HCT116 (cell line): ENCODE results near the gene TMEM178B.

Experiments used
- CEBPB ChIP-seq: IDR thresholded peaks from 2 replicates; pipeline ENCODE4 v1.6.1; 2012; ENCODE audit warnings: low read depth
- EGR1 ChIP-seq: IDR thresholded peaks from 2 replicates; pipeline ENCODE4 v1.6.1; 2012; ENCODE audit warnings: low read depth
- EZH2 ChIP-seq: fragments of 200-600 bp; sonication (generic); IDR thresholded peaks from 2 replicates; pipeline ENCODE4 v1.6.1; 2017; ENCODE audit warnings: antibody characterized with exemption, mixed run types
- EZH2phosphoT487 ChIP-seq: fragments of 200-600 bp; IDR thresholded peaks from 2 replicates; pipeline ENCODE4 v1.6.1; 2018; ENCODE audit warnings: antibody characterized with exemption, borderline replicate concordance
- FOSL1 ChIP-seq: IDR thresholded peaks from 2 replicates; pipeline ENCODE4 v1.6.1; 2012; ENCODE audit warnings: low read depth
- POLR2A ChIP-seq: IDR thresholded peaks from 2 replicates; pipeline ENCODE4 v1.7.0; 2011; ENCODE audit warnings: borderline replicate concordance; ENCODE audit not compliant: insufficient read depth, insufficient read length; ENCODE audit errors: extremely low read depth
- POLR2AphosphoS5 ChIP-seq: IDR thresholded peaks from 2 replicates; pipeline ENCODE4 v1.6.1; 2011; ENCODE audit warnings: mild to moderate bottlenecking, low read depth, low read length, moderate library complexity
- RAD21 ChIP-seq: IDR thresholded peaks from 2 replicates; pipeline ENCODE4 v1.6.1; 2012; ENCODE audit warnings: low read depth, mild to moderate bottlenecking
- SIN3A ChIP-seq: IDR thresholded peaks from 2 replicates; pipeline ENCODE4 v1.6.1; 2012; ENCODE audit warnings: low read depth
- SP1 ChIP-seq: IDR thresholded peaks from 2 replicates; pipeline ENCODE4 v1.6.1; 2012; ENCODE audit warnings: low read depth
- YY1 ChIP-seq: IDR thresholded peaks from 2 replicates; pipeline ENCODE4 v1.6.1; 2011; ENCODE audit warnings: low read length, low read depth, moderate library complexity, mild to moderate bottlenecking; ENCODE audit not compliant: insufficient replicate concordance; ENCODE audit errors: extremely low read depth
- TF ChIP-seq, protein P1 (sequence below): IDR thresholded peaks from 2 replicates; pipeline ENCODE4 v1.6.1; 2012
- TF ChIP-seq, protein P2 (sequence below), 3 experiments: fragments of 200-600 bp in 1 of 3; sonication (generic) in 1 of 3; IDR thresholded peaks in 2 of 3; conservative IDR thresholded peaks in 1 of 3; 2 replicates each; pipeline ENCODE4 v1.5.1; 2012 to 2017; ENCODE audit warnings: low read depth in 2 of 3, low read length in 2 of 3, antibody characterized with exemption in 1 of 3, borderline replicate concordance in 1 of 3, control low read depth in 1 of 3, mild to moderate bottlenecking in 1 of 3, mixed read lengths in 1 of 3, mixed run types in 1 of 3, moderate library complexity in 1 of 3; ENCODE audit not compliant: insufficient read depth in 1 of 3
- TF ChIP-seq, protein P3 (sequence below): IDR thresholded peaks from 2 replicates; pipeline ENCODE4 v1.6.1; 2012; ENCODE audit warnings: low read depth

DNA sequence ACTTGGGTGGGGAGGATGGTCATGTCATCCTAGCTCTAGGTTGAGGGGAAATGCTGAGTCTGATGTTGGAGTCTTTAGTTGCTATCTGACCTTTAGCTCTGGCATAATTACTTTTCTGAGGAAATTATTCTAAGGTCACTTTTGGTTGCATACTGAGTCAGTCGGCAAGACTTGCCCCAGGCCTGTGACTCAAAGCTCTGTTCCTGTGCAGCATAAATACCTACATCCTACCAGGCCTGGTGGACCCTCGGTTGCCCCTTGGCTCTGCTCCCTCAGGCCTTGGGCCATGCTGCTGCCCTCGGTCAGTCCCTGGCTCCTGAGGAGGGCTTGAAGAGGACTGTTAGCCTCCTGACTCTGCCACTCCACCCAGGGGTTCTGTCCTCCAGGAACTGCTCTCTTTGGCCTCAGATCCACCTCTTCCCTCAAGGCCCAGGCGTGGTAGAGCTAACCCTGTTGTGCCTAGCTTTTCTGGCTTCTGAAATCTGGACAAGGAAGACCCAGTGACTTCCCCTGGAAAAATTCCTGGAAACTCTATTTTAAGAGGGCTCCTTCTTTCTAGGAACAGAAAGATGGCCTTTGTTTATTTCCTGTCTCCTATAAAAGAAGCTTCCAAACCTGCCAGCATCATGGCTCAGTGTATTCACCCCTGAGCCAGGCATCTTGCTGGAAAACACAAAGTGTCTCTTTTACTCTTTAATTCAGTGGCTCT, 71.2 kb downstream of the TMEM178B start:
- TF ChIP-seq EGR1: no peak
- no peak for TF ChIP-seq POLR2A
- TF ChIP-seq RAD21: no peak
- no peak for TF ChIP-seq YY1
- TF ChIP-seq EZH2phosphoT487: no peak
- TF ChIP-seq, protein P1, sequence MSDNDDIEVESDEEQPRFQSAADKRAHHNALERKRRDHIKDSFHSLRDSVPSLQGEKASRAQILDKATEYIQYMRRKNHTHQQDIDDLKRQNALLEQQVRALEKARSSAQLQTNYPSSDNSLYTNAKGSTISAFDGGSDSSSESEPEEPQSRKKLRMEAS: no peak
- TF ChIP-seq FOSL1: no peak
- no peak for TF ChIP-seq EZH2
- TF ChIP-seq, protein P2, sequence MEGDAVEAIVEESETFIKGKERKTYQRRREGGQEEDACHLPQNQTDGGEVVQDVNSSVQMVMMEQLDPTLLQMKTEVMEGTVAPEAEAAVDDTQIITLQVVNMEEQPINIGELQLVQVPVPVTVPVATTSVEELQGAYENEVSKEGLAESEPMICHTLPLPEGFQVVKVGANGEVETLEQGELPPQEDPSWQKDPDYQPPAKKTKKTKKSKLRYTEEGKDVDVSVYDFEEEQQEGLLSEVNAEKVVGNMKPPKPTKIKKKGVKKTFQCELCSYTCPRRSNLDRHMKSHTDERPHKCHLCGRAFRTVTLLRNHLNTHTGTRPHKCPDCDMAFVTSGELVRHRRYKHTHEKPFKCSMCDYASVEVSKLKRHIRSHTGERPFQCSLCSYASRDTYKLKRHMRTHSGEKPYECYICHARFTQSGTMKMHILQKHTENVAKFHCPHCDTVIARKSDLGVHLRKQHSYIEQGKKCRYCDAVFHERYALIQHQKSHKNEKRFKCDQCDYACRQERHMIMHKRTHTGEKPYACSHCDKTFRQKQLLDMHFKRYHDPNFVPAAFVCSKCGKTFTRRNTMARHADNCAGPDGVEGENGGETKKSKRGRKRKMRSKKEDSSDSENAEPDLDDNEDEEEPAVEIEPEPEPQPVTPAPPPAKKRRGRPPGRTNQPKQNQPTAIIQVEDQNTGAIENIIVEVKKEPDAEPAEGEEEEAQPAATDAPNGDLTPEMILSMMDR (IDR thresholded peaks at IDR 0.05 in 2 of 3, conservative IDR thresholded peaks at IDR 0.05 in 1 of 3; ENCODE audit: borderline replicate concordance in 1 of 3, insufficient read depth in 1 of 3, low read depth in 2 of 3, low read length in 2 of 3): no peak
- no peak for TF ChIP-seq SP1
- no peak for TF ChIP-seq POLR2AphosphoS5
- no peak for TF ChIP-seq SIN3A
- TF ChIP-seq CEBPB: no peak
- TF ChIP-seq, protein P3, sequence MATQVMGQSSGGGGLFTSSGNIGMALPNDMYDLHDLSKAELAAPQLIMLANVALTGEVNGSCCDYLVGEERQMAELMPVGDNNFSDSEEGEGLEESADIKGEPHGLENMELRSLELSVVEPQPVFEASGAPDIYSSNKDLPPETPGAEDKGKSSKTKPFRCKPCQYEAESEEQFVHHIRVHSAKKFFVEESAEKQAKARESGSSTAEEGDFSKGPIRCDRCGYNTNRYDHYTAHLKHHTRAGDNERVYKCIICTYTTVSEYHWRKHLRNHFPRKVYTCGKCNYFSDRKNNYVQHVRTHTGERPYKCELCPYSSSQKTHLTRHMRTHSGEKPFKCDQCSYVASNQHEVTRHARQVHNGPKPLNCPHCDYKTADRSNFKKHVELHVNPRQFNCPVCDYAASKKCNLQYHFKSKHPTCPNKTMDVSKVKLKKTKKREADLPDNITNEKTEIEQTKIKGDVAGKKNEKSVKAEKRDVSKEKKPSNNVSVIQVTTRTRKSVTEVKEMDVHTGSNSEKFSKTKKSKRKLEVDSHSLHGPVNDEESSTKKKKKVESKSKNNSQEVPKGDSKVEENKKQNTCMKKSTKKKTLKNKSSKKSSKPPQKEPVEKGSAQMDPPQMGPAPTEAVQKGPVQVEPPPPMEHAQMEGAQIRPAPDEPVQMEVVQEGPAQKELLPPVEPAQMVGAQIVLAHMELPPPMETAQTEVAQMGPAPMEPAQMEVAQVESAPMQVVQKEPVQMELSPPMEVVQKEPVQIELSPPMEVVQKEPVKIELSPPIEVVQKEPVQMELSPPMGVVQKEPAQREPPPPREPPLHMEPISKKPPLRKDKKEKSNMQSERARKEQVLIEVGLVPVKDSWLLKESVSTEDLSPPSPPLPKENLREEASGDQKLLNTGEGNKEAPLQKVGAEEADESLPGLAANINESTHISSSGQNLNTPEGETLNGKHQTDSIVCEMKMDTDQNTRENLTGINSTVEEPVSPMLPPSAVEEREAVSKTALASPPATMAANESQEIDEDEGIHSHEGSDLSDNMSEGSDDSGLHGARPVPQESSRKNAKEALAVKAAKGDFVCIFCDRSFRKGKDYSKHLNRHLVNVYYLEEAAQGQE: no peak
